ENCODE measurements around the gene TM4SF4. TPM values are rescaled to one million over a fixed set of nuclear protein-coding genes. Genes with fewer than 3 reads are reported as not detected.

TM4SF4 gene
- total RNA-seq, 1 donor, result under 0.01 TPM

DNA sequence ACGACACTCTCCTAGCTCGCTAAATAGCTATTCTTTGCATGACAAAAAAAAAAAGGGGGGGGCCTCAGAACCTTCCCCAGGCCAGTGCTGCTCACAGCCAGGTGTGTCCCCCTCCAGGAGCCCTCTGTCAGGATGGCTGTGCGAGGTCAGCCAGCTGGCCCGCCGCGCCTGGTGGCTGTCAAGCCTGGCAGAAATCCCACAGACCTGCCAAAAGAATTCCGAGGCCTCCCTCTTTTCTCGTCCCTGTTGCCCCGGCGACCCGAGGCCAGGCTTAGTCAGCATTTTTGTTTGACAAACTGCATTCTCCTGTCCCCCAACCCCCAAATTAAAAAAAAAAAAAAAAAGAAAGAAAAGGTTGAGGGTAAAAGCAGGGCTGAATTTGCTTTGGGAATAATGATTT, 61.9 kb downstream of the TM4SF4 start:
- H3K4me3 ChIP-seq (ENCODE audit: low read depth, low read length), result no peak overlapping the region
- peak; percentile 44 for DNase-seq (ENCODE audit: low read depth)
- TF ChIP-seq, protein P1, sequence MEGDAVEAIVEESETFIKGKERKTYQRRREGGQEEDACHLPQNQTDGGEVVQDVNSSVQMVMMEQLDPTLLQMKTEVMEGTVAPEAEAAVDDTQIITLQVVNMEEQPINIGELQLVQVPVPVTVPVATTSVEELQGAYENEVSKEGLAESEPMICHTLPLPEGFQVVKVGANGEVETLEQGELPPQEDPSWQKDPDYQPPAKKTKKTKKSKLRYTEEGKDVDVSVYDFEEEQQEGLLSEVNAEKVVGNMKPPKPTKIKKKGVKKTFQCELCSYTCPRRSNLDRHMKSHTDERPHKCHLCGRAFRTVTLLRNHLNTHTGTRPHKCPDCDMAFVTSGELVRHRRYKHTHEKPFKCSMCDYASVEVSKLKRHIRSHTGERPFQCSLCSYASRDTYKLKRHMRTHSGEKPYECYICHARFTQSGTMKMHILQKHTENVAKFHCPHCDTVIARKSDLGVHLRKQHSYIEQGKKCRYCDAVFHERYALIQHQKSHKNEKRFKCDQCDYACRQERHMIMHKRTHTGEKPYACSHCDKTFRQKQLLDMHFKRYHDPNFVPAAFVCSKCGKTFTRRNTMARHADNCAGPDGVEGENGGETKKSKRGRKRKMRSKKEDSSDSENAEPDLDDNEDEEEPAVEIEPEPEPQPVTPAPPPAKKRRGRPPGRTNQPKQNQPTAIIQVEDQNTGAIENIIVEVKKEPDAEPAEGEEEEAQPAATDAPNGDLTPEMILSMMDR (IDR thresholded peaks at IDR 0.05; ENCODE audit: insufficient read depth, low read depth, low read length), result no peak

DNA sequence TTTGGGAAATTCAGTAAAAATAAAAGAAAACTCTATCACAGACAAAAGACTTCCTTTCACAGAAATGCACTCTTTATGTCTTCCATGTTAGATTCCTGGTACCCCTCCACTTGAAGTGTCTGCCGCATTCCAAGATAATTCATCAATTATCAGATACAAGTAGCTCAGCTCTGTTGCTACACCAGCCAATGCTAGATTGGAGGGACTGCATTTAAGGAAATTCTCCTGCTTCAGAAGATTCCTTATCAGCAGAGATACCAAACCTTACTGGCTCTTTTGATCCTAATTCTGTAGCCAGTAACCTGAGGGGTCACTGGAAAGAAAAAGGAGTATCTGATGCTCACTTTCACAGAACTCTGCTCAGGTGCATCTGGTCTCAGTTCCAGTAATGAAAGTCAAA, 63.9 kb downstream of the TM4SF4 start:
- TF ChIP-seq, protein P1 (IDR thresholded peaks at IDR 0.05; ENCODE audit: insufficient read depth, low read depth, low read length), result no peak
- no peak for DNase-seq (ENCODE audit: low read depth)
- no peak overlapping the region for H3K4me3 ChIP-seq (ENCODE audit: low read depth, low read length)

- peak; percentile 14 for DNase-seq (ENCODE audit: low read depth)
- H3K4me3 ChIP-seq (ENCODE audit: low read depth, low read length), result no peak overlapping the region
- TF ChIP-seq, protein P1 (IDR thresholded peaks at IDR 0.05; ENCODE audit: insufficient read depth, low read depth, low read length), result no peak
Observed at GRCh38 chr3:149541091-149541491, 66.6 kb downstream of the TM4SF4 start.

- no peak overlapping the region for H3K4me3 ChIP-seq (ENCODE audit: low read depth, low read length)
- no peak for DNase-seq (ENCODE audit: low read depth)
- TF ChIP-seq, protein P1 (IDR thresholded peaks at IDR 0.05; ENCODE audit: insufficient read depth, low read depth, low read length), result no peak
Observed at GRCh38 chr3:149542375-149543312, 68.1 kb downstream of the TM4SF4 start.

- H3K4me3 ChIP-seq (ENCODE audit: low read depth, low read length), result no peak overlapping the region
- TF ChIP-seq, protein P1 (IDR thresholded peaks at IDR 0.05; ENCODE audit: insufficient read depth, low read depth, low read length), result no peak
- no peak for DNase-seq (ENCODE audit: low read depth)
Observed at GRCh38 chr3:149545049-149545448, 70.6 kb downstream of the TM4SF4 start.

DNA sequence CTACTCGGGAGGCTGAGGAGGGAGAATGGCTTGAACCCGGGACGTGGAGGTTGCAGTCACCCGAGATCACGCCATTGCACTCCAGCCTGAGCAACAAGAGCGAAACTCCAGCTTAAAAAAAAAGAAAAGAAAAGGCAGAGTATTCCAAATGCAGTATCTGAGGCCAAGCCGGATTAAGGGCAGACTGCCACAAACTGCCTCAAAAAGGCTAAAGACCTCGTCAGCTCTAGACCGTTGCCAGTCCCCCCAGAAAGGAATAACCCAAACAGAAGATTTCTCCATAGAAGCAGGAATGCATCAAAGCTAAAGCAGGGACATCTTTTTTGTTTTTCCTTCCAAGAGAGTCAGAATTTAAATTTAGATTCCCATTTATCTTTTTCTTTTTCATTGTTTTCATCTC, 72.9 kb downstream of the TM4SF4 start:
- H3K4me3 ChIP-seq (ENCODE audit: low read depth, low read length), result no peak overlapping the region
- TF ChIP-seq, protein P1 (IDR thresholded peaks at IDR 0.05; ENCODE audit: insufficient read depth, low read depth, low read length), result no peak
- peak; percentile 50 for DNase-seq (ENCODE audit: low read depth)

Measured in fibroblast of villous mesenchyme (primary cell).